ENCODE results near the gene ROGDI.

- no peak for TF ChIP-seq PATZ1 (CRISPR knock-in tag; IDR thresholded peaks at IDR 0.05; ENCODE audit: borderline replicate concordance)
- no peak for TF ChIP-seq ZFP3 (CRISPR knock-in tag; IDR thresholded peaks at IDR 0.05)
- no peak for TF ChIP-seq ZFP30 (CRISPR knock-in tag; IDR thresholded peaks at IDR 0.05)
- TF ChIP-seq ARNTL (CRISPR knock-in tag; IDR thresholded peaks at IDR 0.05; ENCODE audit: borderline replicate concordance, low read depth), result no peak
- TF ChIP-seq, protein P1, sequence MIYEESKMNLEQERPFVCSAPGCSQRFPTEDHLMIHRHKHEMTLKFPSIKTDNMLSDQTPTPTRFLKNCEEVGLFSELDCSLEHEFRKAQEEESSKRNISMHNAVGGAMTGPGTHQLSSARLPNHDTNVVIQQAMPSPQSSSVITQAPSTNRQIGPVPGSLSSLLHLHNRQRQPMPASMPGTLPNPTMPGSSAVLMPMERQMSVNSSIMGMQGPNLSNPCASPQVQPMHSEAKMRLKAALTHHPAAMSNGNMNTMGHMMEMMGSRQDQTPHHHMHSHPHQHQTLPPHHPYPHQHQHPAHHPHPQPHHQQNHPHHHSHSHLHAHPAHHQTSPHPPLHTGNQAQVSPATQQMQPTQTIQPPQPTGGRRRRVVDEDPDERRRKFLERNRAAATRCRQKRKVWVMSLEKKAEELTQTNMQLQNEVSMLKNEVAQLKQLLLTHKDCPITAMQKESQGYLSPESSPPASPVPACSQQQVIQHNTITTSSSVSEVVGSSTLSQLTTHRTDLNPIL (CRISPR knock-in tag; IDR thresholded peaks at IDR 0.05; ENCODE audit: low read depth), result no peak
- TF ChIP-seq ZNF565 (CRISPR knock-in tag; conservative IDR thresholded peaks at IDR 0.05; ENCODE audit: low read depth), result no peak
Measured at GRCh38 chr16:4826980-4827379, 24.5 kb upstream of the ROGDI start.

All from SK-N-SH treated with all-trans-retinoic acid at 6 μM for 48 hours (cell line).